ENCODE measurements around the gene AJAP1. TPM values are rescaled to one million over a fixed set of nuclear protein-coding genes. Genes with fewer than 3 reads are reported as not detected.

Gene AJAP1
- total and polyA plus RNA-seq, 2 of the 8 experiments (the other 6 are each of a cell fraction or from before 2014, with no cell fraction given) = 1.9 to 6.2 TPM

- CTCF ChIA-PET (ENCODE audit: partially characterized antibody) = interaction anchor here (0.9 to 3.8 kb wide), 2 partner anchors 14 to 17 kb away, joined by 3 to 30 read pairs; no protein-coding TSS in a partner anchor
- H4K91ac ChIP-seq (replicated peaks; ENCODE audit: insufficient read length, low read length) = no peak overlapping the region
- WGBS, 2 experiments (ENCODE audit: extremely low coverage in 1 of 2, insufficient coverage in 1 of 2, insufficient read length in 1 of 2, insufficient replicate concordance in 2 of 2, low coverage in 1 of 2, low lambda C conversion rate in 2 of 2, missing lambda C conversion rate in 1 of 2) = 89% methylated on average over 5 of the region's 5 CpGs; no CpG with 5 or more reads in 1 of the 2 experiments
- TF ChIP-seq JUND (IDR thresholded peaks at IDR 0.05; ENCODE audit: low read length) = no peak
These were observed 19.7 kb downstream of the AJAP1 start for GRCh38 chr1:4674117-4674516.

More at GRCh38 chr1:4674117-4674516, 19.7 kb downstream of the AJAP1 start:
- no peak overlapping the region for H3K4me2 ChIP-seq (ENCODE audit: insufficient read depth in 1 of 2, low read depth in 2 of 2, low read length in 2 of 2)
- no peak overlapping the region for H3K23ac ChIP-seq (ENCODE audit: insufficient read length)
- no peaks in the 10 kb centered on the region; a peak in 1 of 8 replicates for H3K36me3 ChIP-seq (ENCODE audit: control insufficient read depth in 2 of 4, insufficient read depth in 4 of 4, low read length in 3 of 4)
- POLR2A ChIA-PET (ENCODE audit: partially characterized antibody) = no interaction called here
- no peak overlapping the region for H3K4me3 ChIP-seq (ENCODE audit: extremely low read depth in 1 of 4, insufficient read depth in 2 of 4, low read depth in 3 of 4, low read length in 4 of 4)
- H3K23me2 ChIP-seq (ENCODE audit: low read depth, low read length) = no peaks in the 10 kb centered on the region
- no peak overlapping the region for H3K4ac ChIP-seq (replicated peaks; ENCODE audit: insufficient read length, low read depth, low read length)
- H2BK5ac ChIP-seq (ENCODE audit: low read depth, low read length) = no peak overlapping the region
- no peak overlapping the region for H3K27ac ChIP-seq (ENCODE audit: low read depth, low read length)
- H4K5ac ChIP-seq (ENCODE audit: insufficient read length, low read depth, low read length) = no peak overlapping the region
- H4K20me1 ChIP-seq (replicated peaks in 1 of 2; ENCODE audit: control insufficient read depth in 1 of 2, insufficient read depth in 2 of 2, low read length in 2 of 2) = peaks cover 0 to 2% of the 10 kb centered on the region in 2 experiments
- no peaks in the 10 kb centered on the region for H3K27me3 ChIP-seq (replicated peaks in 1 of 4; ENCODE audit: control insufficient read depth in 3 of 4, extremely low read depth in 1 of 4, insufficient read depth in 3 of 4, low read length in 3 of 4)
- no peaks in the 10 kb centered on the region; the same call in 1 of the 2 replicates for H3K79me1 ChIP-seq (ENCODE audit: low read depth, low read length)
- H2BK15ac ChIP-seq (ENCODE audit: low read length) = no peak overlapping the region
- H3K4me1 ChIP-seq (replicated peaks in 1 of 4; ENCODE audit: control insufficient read depth in 3 of 4, insufficient read depth in 4 of 4, low read length in 3 of 4) = no peaks in the 10 kb centered on the region
- H2AK5ac ChIP-seq (ENCODE audit: low read depth, low read length) = no peak overlapping the region
- no peak overlapping the region for H2AFZ ChIP-seq (ENCODE audit: low read length)
- no peak overlapping the region for H2BK20ac ChIP-seq (ENCODE audit: low read length)
- no peak overlapping the region for H3K56ac ChIP-seq (replicated peaks; ENCODE audit: insufficient read length, low read depth, low read length)
- H3K79me2 ChIP-seq (ENCODE audit: control insufficient read depth in 1 of 2, insufficient read depth in 2 of 2, low read length in 2 of 2) = no peaks in the 10 kb centered on the region
- no peak overlapping the region for H3K18ac ChIP-seq (ENCODE audit: extremely low read depth, low read length)
- no peak overlapping the region for H2BK120ac ChIP-seq (replicated peaks; ENCODE audit: low read depth, low read length)
- peaks cover 3 to 13% of the 10 kb centered on the region in 2 experiments; a peak in 2 of 4 replicates for H3K9me3 ChIP-seq (ENCODE audit: insufficient read depth in 2 of 2, low read depth in 1 of 2, low read length in 1 of 2)
- no peak overlapping the region for H4K8ac ChIP-seq (ENCODE audit: extremely low read depth, insufficient read depth, low read length)
- H3K14ac ChIP-seq (ENCODE audit: insufficient read length) = no peak overlapping the region
- no peak for FAIRE-seq
- no peak overlapping the region for H3K9ac ChIP-seq (replicated peaks in 1 of 4; ENCODE audit: extremely low read depth in 1 of 4, low read depth in 3 of 4, low read length in 3 of 4)
- no peak for DNase-seq (ENCODE audit: low read depth in 1 of 2, low spot score in 2 of 2)
- no peak overlapping the region for H2BK12ac ChIP-seq (ENCODE audit: low read depth, low read length)

Measured in H1 (cell line).